Mesendoderm (in vitro differentiated cells): ENCODE data around the gene ALCAM.

Experiments
- DNase-seq: peaks from one replicate; pipeline ENCODE4 v3.0.0; 2013
- H2AK5ac ChIP-seq: 2 replicates; pipeline ENCODE4 v1.6.1; 2013; ENCODE audit warnings: low read length, inconsistent platforms
- H2BK120ac ChIP-seq: 2 replicates; pipeline ENCODE4 v1.6.1; 2013; ENCODE audit warnings: low read depth, mild to moderate bottlenecking, low read length, moderate library complexity, mixed read lengths
- H2BK15ac ChIP-seq: replicated peaks from 2 replicates; pipeline ENCODE4 v1.6.1; 2013; ENCODE audit warnings: low read depth, mild to moderate bottlenecking, moderate library complexity
- H2BK5ac ChIP-seq: 2 replicates; pipeline ENCODE4 v1.6.1; 2013; ENCODE audit warnings: low read length, inconsistent platforms
- H3K18ac ChIP-seq: 2 replicates; pipeline ENCODE4 v1.6.1; 2013; ENCODE audit warnings: mild to moderate bottlenecking, low read length, mixed read lengths
- H3K23ac ChIP-seq: one replicate; pipeline ENCODE4 v1.6.1; 2013; ENCODE audit warnings: low read length
- H3K27ac ChIP-seq: 2 replicates; pipeline ENCODE4 v1.5.1; 2013; ENCODE audit warnings: low read depth, mild to moderate bottlenecking, inconsistent platforms, low read length, moderate library complexity
- H3K27me3 ChIP-seq: 2 replicates; pipeline ENCODE4 v1.6.1; 2013; ENCODE audit warnings: low read length, control low read depth, mild to moderate bottlenecking, inconsistent platforms; ENCODE audit not compliant: insufficient read depth, poor library complexity
- H3K36me3 ChIP-seq: 2 replicates; pipeline ENCODE4 v1.6.1; 2013; ENCODE audit warnings: low read length, inconsistent platforms; ENCODE audit not compliant: control insufficient read depth, insufficient read depth
- H3K4ac ChIP-seq: one replicate; pipeline ENCODE4 v1.6.1; 2013; ENCODE audit warnings: low read depth, mild to moderate bottlenecking, low read length, moderate library complexity
- H3K4me1 ChIP-seq: 2 replicates; pipeline ENCODE4 v1.6.1; 2013; ENCODE audit warnings: low read depth, low read length, inconsistent platforms; ENCODE audit not compliant: control insufficient read depth
- H3K4me2 ChIP-seq: 2 replicates; pipeline ENCODE4 v1.6.1; 2013; ENCODE audit warnings: low read length
- H3K4me3 ChIP-seq: 2 replicates; pipeline ENCODE4 v1.5.1; 2013; ENCODE audit warnings: mild to moderate bottlenecking, low read length
- H3K56ac ChIP-seq: one replicate; pipeline ENCODE4 v1.6.1; 2013; ENCODE audit warnings: low read length
- H3K79me1 ChIP-seq: 2 replicates; pipeline ENCODE4 v1.6.1; 2013; ENCODE audit warnings: low read length, inconsistent platforms
- H3K79me2 ChIP-seq: 2 replicates; pipeline ENCODE4 v1.6.1; 2013; ENCODE audit warnings: mild to moderate bottlenecking, low read length; ENCODE audit not compliant: control insufficient read depth, insufficient read depth
- H3K9ac ChIP-seq: 2 replicates; pipeline ENCODE4 v1.6.1; 2013; ENCODE audit warnings: low read length, inconsistent platforms
- H4K5ac ChIP-seq: one replicate; pipeline ENCODE4 v1.6.1; 2013; ENCODE audit warnings: low read length
- H4K8ac ChIP-seq: one replicate; pipeline ENCODE4 v1.6.1; 2013; ENCODE audit warnings: low read depth, mild to moderate bottlenecking, control low read depth, low read length, moderate library complexity
- WGBS: extraction: QIAGEN DNeasy Blood & Tissue Kit; methylation state at CpG from one replicate; pipeline ENCODE4 v1.1.7; 2013; ENCODE audit warnings: low lambda C conversion rate, missing lambda C conversion rate; ENCODE audit not compliant: insufficient coverage; ENCODE audit errors: extremely low coverage; 5-methylcytosine and 5-hydroxymethylcytosine counted together

ALCAM gene

GRCh38 chr3:105608623-105609022 lies 241.9 kb downstream of the ALCAM start:
- Histone ChIP-seq H3K27me3 (no peaks in the 10 kb centered on the region), H3K79me2 (no peaks in the 10 kb centered on the region), H2BK15ac (no peak overlapping the region), H4K5ac (no peak overlapping the region), H3K56ac (no peak overlapping the region), H2BK120ac (no peak overlapping the region), H3K36me3 (no peaks in the 10 kb centered on the region), H3K23ac (no peak overlapping the region), H2AK5ac (no peak overlapping the region), H3K4ac (no peak overlapping the region), H4K8ac (no peak overlapping the region), H3K79me1 (no peaks in the 10 kb centered on the region), H3K4me2 (no peak overlapping the region), H3K4me1 (peaks cover 9% of the 10 kb centered on the region), H2BK5ac (no peak overlapping the region), H3K27ac (no peak overlapping the region), H3K18ac (no peak overlapping the region), H3K9ac (no peak overlapping the region), H3K4me3 (no peak overlapping the region)
- WGBS: no CpG with 5 or more reads among the region's 17 CpGs
- DNase-seq: peak; percentile 7

- H3K79me1 ChIP-seq: no peaks in the 10 kb centered on the region
- H2BK120ac ChIP-seq: no peak overlapping the region
- no peak overlapping the region for H3K27ac ChIP-seq
- H3K4ac ChIP-seq: no peak overlapping the region
- H3K23ac ChIP-seq: no peak overlapping the region
- H3K56ac ChIP-seq: no peak overlapping the region
- no peak overlapping the region for H3K9ac ChIP-seq
- no peak overlapping the region for H3K4me3 ChIP-seq
- WGBS: no CpG with 5 or more reads among the region's 4 CpGs
- H3K36me3 ChIP-seq: no peaks in the 10 kb centered on the region
- H3K27me3 ChIP-seq: no peaks in the 10 kb centered on the region
- H3K18ac ChIP-seq: no peak overlapping the region
- H3K79me2 ChIP-seq: no peaks in the 10 kb centered on the region
- no peak overlapping the region for H3K4me2 ChIP-seq
- no peak overlapping the region for H4K5ac ChIP-seq
- DNase-seq: no peak
- no peak overlapping the region for H2BK15ac ChIP-seq
- H3K4me1 ChIP-seq: peaks cover 9% of the 10 kb centered on the region
- H2AK5ac ChIP-seq: no peak overlapping the region
- H2BK5ac ChIP-seq: no peak overlapping the region
- no peak overlapping the region for H4K8ac ChIP-seq
Observed at GRCh38 chr3:105610473-105610872, 243.8 kb downstream of the ALCAM start.

GRCh38 chr3:105611304-105612192 lies 244.8 kb downstream of the ALCAM start:
- Histone ChIP-seq H3K56ac (no peak overlapping the region), H2BK5ac (no peak overlapping the region), H3K23ac (no peak overlapping the region), H2BK15ac (no peak overlapping the region), H3K79me1 (no peaks in the 10 kb centered on the region), H3K36me3 (no peaks in the 10 kb centered on the region), H3K79me2 (no peaks in the 10 kb centered on the region), H3K27me3 (no peaks in the 10 kb centered on the region), H3K4me3 (no peak overlapping the region), H3K4me2 (no peak overlapping the region), H2AK5ac (no peak overlapping the region), H3K9ac (no peak overlapping the region), H3K4ac (no peak overlapping the region), H3K4me1 (peaks cover 9% of the 10 kb centered on the region), H3K27ac (no peak overlapping the region), H4K5ac (no peak overlapping the region), H3K18ac (no peak overlapping the region), H4K8ac (no peak overlapping the region), H2BK120ac (no peak overlapping the region)
- WGBS: no CpG with 5 or more reads among the region's 5 CpGs
- DNase-seq: peak; percentile 36

- no peaks in the 10 kb centered on the region for H3K36me3 ChIP-seq
- no CpG with 5 or more reads among the region's 2 CpGs for WGBS
- H3K56ac ChIP-seq: peak overlapping the region; percentile 9
Observed at GRCh38 chr3:105613120-105613519, 246.4 kb downstream of the ALCAM start.

GRCh38 chr3:105614288-105615030 lies 247.8 kb downstream of the ALCAM start:
- no peak overlapping the region for H2AK5ac ChIP-seq
- H3K4me1 ChIP-seq: peaks cover 9% of the 10 kb centered on the region

More at GRCh38 chr3:105613120-105613519, 246.4 kb downstream of the ALCAM start:
- H3K4ac ChIP-seq: no peak overlapping the region
- peak; percentile 91 for DNase-seq
- H3K27me3 ChIP-seq: no peaks in the 10 kb centered on the region
- no peak overlapping the region for H2BK5ac ChIP-seq
- H3K18ac ChIP-seq: peak overlapping the region; percentile 40
- H2AK5ac ChIP-seq: no peak overlapping the region
- H3K27ac ChIP-seq: peak overlapping the region; percentile 17
- no peak overlapping the region for H3K23ac ChIP-seq
- H2BK15ac ChIP-seq: no peak overlapping the region
- H3K4me3 ChIP-seq: no peak overlapping the region
- peaks cover 9% of the 10 kb centered on the region for H3K4me1 ChIP-seq
- no peak overlapping the region for H3K4me2 ChIP-seq
- H2BK120ac ChIP-seq: no peak overlapping the region
- no peak overlapping the region for H3K9ac ChIP-seq
- H3K79me1 ChIP-seq: no peaks in the 10 kb centered on the region
- no peak overlapping the region for H4K8ac ChIP-seq
- no peaks in the 10 kb centered on the region for H3K79me2 ChIP-seq
- H4K5ac ChIP-seq: no peak overlapping the region

More at GRCh38 chr3:105614288-105615030, 247.8 kb downstream of the ALCAM start:
- no peak overlapping the region for H3K18ac ChIP-seq
- H3K36me3 ChIP-seq: no peaks in the 10 kb centered on the region
- H3K79me1 ChIP-seq: no peaks in the 10 kb centered on the region
- no peak overlapping the region for H2BK120ac ChIP-seq
- no peak overlapping the region for H3K27ac ChIP-seq
- H3K79me2 ChIP-seq: no peaks in the 10 kb centered on the region
- H4K5ac ChIP-seq: no peak overlapping the region
- no peak overlapping the region for H2BK5ac ChIP-seq
- no peak overlapping the region for H3K56ac ChIP-seq
- peak; percentile 71 for DNase-seq
- no peak overlapping the region for H3K4me2 ChIP-seq
- H3K27me3 ChIP-seq: no peaks in the 10 kb centered on the region
- no peak overlapping the region for H3K9ac ChIP-seq
- no peak overlapping the region for H3K4ac ChIP-seq
- H2BK15ac ChIP-seq: no peak overlapping the region
- H4K8ac ChIP-seq: no peak overlapping the region
- H3K4me3 ChIP-seq: no peak overlapping the region
- no peak overlapping the region for H3K23ac ChIP-seq
